Uterus (tissue), 4 donors: Measurements from ENCODE around the gene FAM120A. TPM values are rescaled to one million over a fixed set of nuclear protein-coding genes. Genes with fewer than 3 reads are reported as not detected.

Experiments
- DNase-seq, 2 donors: peaks; one replicate each; pipeline ENCODE4 v3.0.0-alpha.2; 2019 to 2020
- H3K27ac ChIP-seq, 2 donors: fragments of 200-600 bp; sonication (generic); 1 replicate in 1 of 2; 2 replicates in 1 of 2; pipeline ENCODE4 v1.5.1; 2016 to 2018
- H3K27me3 ChIP-seq, 2 donors: fragments of 200-600 bp; sonication (generic); one replicate each; pipeline ENCODE4 v1.5.1; 2018 to 2019; ENCODE audit warnings: control low read depth in 1 of 2
- H3K36me3 ChIP-seq, 2 donors: fragments of 200-600 bp; sonication (generic); one replicate each; pipeline ENCODE4 v1.5.1; 2019; ENCODE audit warnings: control low read depth in 1 of 2
- H3K4me1 ChIP-seq, 2 donors: fragments of 200-600 bp; sonication (generic); one replicate each; pipeline ENCODE4 v1.5.1; 2018 to 2019; ENCODE audit warnings: control low read depth in 1 of 2
- H3K4me3 ChIP-seq, 2 donors: fragments of 200-600 bp; sonication (generic); 1 replicate in 1 of 2; 2 replicates in 1 of 2; pipeline ENCODE4 v1.5.1; 2018 to 2019; ENCODE audit warnings: mild to moderate bottlenecking in 1 of 2
- H3K9me3 ChIP-seq, 2 donors: fragments of 200-600 bp; sonication (generic); one replicate each; pipeline ENCODE4 v1.5.1; 2019; ENCODE audit warnings: control low read depth in 1 of 2
- POLR2A ChIP-seq, 2 donors: fragments of 450-650 bp; IDR thresholded peaks; one replicate each; pipeline ENCODE4 v1.6.1; 2016; ENCODE audit warnings: antibody characterized with exemption in 2 of 2, mild to moderate bottlenecking in 1 of 2, moderate library complexity in 1 of 2
- intact Hi-C: fragments of 100-400 bp; cut with DNase I; formaldehyde crosslinking; loops from one replicate; pipeline ENCODE4 v1.15.1; 2023; ENCODE audit warnings: low total_unique reads
- total RNA-seq, 4 donors: library from RNA; depleted of rRNA in 3 of 4; stranded (reverse); fragments of >200 nt in 3 of 4; gene quantifications; one replicate each; pipeline versions ENCODE4 v1.1.0 to v1.2.4, GENCODE V29; 2014 to 2023
- TF ChIP-seq, protein P1 (sequence below), 4 experiments: fragments of 200-600 bp in 2 of 4; fragments of 450-650 bp in 2 of 4; sonication (generic) in 2 of 4; IDR thresholded peaks; one replicate each; pipeline ENCODE4 v1.5.1; 2016 to 2019; ENCODE audit warnings: antibody characterized with exemption in 4 of 4, mild to moderate bottlenecking in 2 of 4, moderate library complexity in 1 of 4
- donor health status: DM: yes; HTN: yes; CAD: no.

FAM120A gene, protein sequence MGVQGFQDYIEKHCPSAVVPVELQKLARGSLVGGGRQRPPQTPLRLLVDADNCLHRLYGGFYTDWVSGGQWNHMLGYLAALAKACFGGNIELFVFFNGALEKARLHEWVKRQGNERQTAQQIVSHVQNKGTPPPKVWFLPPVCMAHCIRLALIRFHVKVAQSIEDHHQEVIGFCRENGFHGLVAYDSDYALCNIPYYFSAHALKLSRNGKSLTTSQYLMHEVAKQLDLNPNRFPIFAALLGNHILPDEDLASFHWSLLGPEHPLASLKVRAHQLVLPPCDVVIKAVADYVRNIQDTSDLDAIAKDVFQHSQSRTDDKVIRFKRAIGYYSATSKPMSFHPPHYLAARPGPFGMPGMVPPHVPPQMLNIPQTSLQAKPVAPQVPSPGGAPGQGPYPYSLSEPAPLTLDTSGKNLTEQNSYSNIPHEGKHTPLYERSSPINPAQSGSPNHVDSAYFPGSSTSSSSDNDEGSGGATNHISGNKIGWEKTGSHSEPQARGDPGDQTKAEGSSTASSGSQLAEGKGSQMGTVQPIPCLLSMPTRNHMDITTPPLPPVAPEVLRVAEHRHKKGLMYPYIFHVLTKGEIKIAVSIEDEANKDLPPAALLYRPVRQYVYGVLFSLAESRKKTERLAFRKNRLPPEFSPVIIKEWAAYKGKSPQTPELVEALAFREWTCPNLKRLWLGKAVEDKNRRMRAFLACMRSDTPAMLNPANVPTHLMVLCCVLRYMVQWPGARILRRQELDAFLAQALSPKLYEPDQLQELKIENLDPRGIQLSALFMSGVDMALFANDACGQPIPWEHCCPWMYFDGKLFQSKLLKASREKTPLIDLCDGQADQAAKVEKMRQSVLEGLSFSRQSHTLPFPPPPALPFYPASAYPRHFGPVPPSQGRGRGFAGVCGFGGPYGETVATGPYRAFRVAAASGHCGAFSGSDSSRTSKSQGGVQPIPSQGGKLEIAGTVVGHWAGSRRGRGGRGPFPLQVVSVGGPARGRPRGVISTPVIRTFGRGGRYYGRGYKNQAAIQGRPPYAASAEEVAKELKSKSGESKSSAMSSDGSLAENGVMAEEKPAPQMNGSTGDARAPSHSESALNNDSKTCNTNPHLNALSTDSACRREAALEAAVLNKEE
- total RNA-seq = 100 to 1,000 TPM in 2 of 4 donors, 10 to 100 TPM in 2; 36.8 to 110 (median 103) TPM

DNA sequence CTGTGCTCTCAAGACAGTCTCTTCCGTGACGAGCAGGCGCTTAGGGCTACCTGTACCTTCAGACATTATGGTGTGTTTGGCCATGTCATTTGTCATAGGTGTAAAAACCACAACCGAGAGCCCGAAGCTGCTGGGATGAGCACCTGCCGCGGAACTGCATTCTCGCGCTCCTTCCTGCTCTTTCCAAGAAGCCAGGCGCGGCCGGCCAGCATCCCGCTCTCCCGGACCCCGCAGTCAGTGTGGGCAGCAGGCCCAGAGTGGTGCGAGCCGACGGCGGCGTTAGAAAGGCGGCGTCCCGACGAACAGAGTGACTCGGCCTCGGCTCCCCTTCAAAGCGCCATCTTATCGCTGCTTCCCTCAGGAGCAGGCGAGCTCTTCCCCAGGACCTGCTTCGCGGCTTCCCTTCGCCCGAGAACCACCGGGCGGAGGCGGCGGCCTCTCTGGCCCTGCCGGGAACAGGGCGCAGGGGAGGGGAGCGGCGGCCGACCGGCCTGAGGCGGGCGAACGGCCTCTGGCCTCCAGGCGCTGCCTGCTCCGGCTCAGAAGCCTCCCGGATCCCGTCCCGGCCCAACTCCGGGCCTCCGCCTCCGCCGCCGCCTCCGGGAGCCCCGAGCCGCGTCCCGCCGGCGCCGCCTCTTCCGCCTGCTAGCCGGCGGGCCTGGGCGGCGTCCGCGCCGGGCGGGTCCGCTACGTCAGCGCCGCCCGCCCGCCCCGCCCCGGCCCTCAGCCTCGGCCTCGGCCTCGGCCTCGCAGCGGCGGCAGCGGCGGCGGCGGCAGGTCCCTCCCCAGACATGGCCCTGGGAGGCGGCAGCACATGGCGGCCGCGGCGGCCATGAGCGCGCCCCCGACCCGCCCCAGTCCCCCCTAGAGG lies at the start of gene FAM120A:
FAM120A (plus strand) TSS at position 741 of the 871 bp plus-strand sequence. CDS start 231 bp downstream, outside the sequence.
- Histone ChIP-seq H3K9me3 (no peaks in the 10 kb centered on the region), H3K27me3 (no peaks in the 10 kb centered on the region), H3K4me3 (peak within 1 kb of the TSS; percentile 92 to 98), H3K4me1 (peaks cover 0 to 21% of the 10 kb centered on the region in 2 donors), H3K27ac (peak within 1 kb of the TSS; percentile 93 to 98), H3K36me3 (no peaks in the 10 kb centered on the region)
- intact Hi-C loops = loop anchor here (10.0 kb wide), 1 partner anchor 714 kb away; no protein-coding TSS in a partner anchor
- TF ChIP-seq, protein P1, sequence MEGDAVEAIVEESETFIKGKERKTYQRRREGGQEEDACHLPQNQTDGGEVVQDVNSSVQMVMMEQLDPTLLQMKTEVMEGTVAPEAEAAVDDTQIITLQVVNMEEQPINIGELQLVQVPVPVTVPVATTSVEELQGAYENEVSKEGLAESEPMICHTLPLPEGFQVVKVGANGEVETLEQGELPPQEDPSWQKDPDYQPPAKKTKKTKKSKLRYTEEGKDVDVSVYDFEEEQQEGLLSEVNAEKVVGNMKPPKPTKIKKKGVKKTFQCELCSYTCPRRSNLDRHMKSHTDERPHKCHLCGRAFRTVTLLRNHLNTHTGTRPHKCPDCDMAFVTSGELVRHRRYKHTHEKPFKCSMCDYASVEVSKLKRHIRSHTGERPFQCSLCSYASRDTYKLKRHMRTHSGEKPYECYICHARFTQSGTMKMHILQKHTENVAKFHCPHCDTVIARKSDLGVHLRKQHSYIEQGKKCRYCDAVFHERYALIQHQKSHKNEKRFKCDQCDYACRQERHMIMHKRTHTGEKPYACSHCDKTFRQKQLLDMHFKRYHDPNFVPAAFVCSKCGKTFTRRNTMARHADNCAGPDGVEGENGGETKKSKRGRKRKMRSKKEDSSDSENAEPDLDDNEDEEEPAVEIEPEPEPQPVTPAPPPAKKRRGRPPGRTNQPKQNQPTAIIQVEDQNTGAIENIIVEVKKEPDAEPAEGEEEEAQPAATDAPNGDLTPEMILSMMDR (IDR thresholded peaks at IDR 0.05) = peak in 1 of 4 experiments; percentile 16
- peak; percentile 55 to 93 for TF ChIP-seq POLR2A (IDR thresholded peaks at IDR 0.05)
- DNase-seq = peak; percentile 61 to 68

GRCh38 chr9:93406371-93406770 lies 45.1 kb upstream of the FAM120A start:
- Histone ChIP-seq H3K9me3 (no peaks in the 10 kb centered on the region), H3K4me1 (no peaks in the 10 kb centered on the region), H3K27me3 (no peaks in the 10 kb centered on the region), H3K27ac (no peak overlapping the region), H3K36me3 (no peaks in the 10 kb centered on the region), H3K4me3 (no peak overlapping the region)
- no peak for DNase-seq
- TF ChIP-seq POLR2A (IDR thresholded peaks at IDR 0.05) = no peak
- TF ChIP-seq, protein P1 (IDR thresholded peaks at IDR 0.05) = no peak
- intact Hi-C loops = no loop called here

GRCh38 chr9:93413530-93413929 lies 38.0 kb upstream of the FAM120A start:
- no peak overlapping the region for H3K27ac ChIP-seq
- no peak overlapping the region for H3K4me3 ChIP-seq
- TF ChIP-seq, protein P1 (IDR thresholded peaks at IDR 0.05) = no peak
- no peak for TF ChIP-seq POLR2A (IDR thresholded peaks at IDR 0.05)
- no peak for DNase-seq
- intact Hi-C loops = no loop called here
- no peaks in the 10 kb centered on the region for H3K36me3 ChIP-seq
- H3K9me3 ChIP-seq = peaks cover 0 to 12% of the 10 kb centered on the region in 2 donors
- H3K4me1 ChIP-seq = no peaks in the 10 kb centered on the region
- no peaks in the 10 kb centered on the region for H3K27me3 ChIP-seq

DNA sequence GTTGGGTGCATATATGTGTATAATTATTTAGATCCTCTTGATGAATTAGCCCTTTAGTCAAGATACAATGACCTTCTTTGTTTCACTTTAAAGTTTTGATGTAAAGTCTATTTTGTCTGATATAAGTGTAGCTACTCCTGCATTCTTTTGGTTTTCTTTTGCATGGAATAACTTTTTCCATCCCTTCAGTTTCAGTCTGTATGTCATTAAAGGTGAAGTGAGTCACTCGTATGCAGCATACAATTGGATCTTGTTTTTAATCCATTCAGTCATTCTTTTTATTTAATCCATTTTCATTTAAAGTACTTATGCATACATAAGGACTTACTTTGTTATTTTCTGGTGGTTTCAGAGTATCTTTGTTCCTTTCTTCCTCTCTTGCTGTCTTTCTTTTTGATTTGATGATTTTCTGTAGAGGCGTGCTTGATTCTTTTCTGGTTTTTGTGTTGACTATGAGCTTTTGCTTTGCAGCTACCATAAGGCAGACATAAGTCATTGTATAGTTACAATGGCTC lies 36.3 kb upstream of the FAM120A start:
- H3K36me3 ChIP-seq = no peaks in the 10 kb centered on the region
- H3K27me3 ChIP-seq = no peaks in the 10 kb centered on the region
- no peak for DNase-seq
- no peak overlapping the region for H3K4me3 ChIP-seq
- TF ChIP-seq, protein P1 (IDR thresholded peaks at IDR 0.05) = no peak
- no peak for TF ChIP-seq POLR2A (IDR thresholded peaks at IDR 0.05)
- intact Hi-C loops = no loop called here
- no peaks in the 10 kb centered on the region for H3K4me1 ChIP-seq
- peaks cover 0 to 17% of the 10 kb centered on the region in 2 donors for H3K9me3 ChIP-seq
- no peak overlapping the region for H3K27ac ChIP-seq
